ENCODE measurements around the gene KLRC4.
"Not testable (repeated sequence)": the region's sequence is repeated elsewhere in the genome, so short reads cannot be mapped to it uniquely, and the experiment has no call there.

KLRC4 gene

GRCh38 chr12:10389904-10390303 lies 19.7 kb downstream of the KLRC4 start, which contains the start of gene KLRK1:
KLRK1 (minus strand) TSS chr12:10390041; CDS start chr12:10388810, 1,231 bp downstream.
- no peak for TF ChIP-seq CTCF (IDR thresholded peaks at IDR 0.05; ENCODE audit: insufficient read depth, missing control alignments)
- DNase-seq (ENCODE audit: insufficient read length, low spot score) (no peak), FAIRE-seq (no peak)

- DNase-seq (ENCODE audit: insufficient read length, low spot score) = no peak
- no peak for FAIRE-seq
- TF ChIP-seq CTCF (IDR thresholded peaks at IDR 0.05; ENCODE audit: insufficient read depth, missing control alignments) = no peak
Observed at GRCh38 chr12:10388624-10389413, 20.7 kb downstream of the KLRC4 start.

GRCh38 chr12:10387498-10387897 lies 22.1 kb downstream of the KLRC4 start:
- not testable (repeated sequence) for DNase-seq (ENCODE audit: insufficient read length, low spot score)

GRCh38 chr12:10386857-10387256 lies 22.7 kb downstream of the KLRC4 start:
- DNase-seq (ENCODE audit: insufficient read length, low spot score) (no peak), FAIRE-seq (no peak)
- no peak for TF ChIP-seq CTCF (IDR thresholded peaks at IDR 0.05; ENCODE audit: insufficient read depth, missing control alignments)

More at GRCh38 chr12:10387498-10387897, 22.1 kb downstream of the KLRC4 start:
- not testable (repeated sequence) for FAIRE-seq

GRCh38 chr12:10385166-10385613 lies 24.4 kb downstream of the KLRC4 start:
- no peak for FAIRE-seq
- DNase-seq (ENCODE audit: insufficient read length, low spot score) = no peak
- TF ChIP-seq CTCF (IDR thresholded peaks at IDR 0.05; ENCODE audit: insufficient read depth, missing control alignments) = no peak

DNA sequence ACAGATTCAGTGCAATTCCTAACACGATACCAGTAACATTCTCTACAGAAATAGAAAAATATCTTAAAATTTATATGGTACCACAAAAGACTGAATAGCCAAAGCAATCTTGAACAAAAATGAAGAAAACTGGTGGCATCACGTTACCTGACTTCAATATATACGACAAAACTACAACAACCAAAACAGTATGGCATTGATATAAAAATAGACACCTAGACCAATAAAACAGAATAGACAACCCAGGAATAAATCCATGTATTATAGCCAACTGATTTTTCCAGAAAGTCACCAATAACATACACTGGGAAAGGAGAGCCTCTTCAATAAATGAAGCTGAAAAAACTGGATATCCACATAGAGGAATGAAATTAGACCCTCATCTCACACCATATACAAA lies 25.4 kb downstream of the KLRC4 start:
- no peak for FAIRE-seq
- TF ChIP-seq CTCF (IDR thresholded peaks at IDR 0.05; ENCODE audit: insufficient read depth, missing control alignments) = no peak
- no peak for DNase-seq (ENCODE audit: insufficient read length, low spot score)

DNA sequence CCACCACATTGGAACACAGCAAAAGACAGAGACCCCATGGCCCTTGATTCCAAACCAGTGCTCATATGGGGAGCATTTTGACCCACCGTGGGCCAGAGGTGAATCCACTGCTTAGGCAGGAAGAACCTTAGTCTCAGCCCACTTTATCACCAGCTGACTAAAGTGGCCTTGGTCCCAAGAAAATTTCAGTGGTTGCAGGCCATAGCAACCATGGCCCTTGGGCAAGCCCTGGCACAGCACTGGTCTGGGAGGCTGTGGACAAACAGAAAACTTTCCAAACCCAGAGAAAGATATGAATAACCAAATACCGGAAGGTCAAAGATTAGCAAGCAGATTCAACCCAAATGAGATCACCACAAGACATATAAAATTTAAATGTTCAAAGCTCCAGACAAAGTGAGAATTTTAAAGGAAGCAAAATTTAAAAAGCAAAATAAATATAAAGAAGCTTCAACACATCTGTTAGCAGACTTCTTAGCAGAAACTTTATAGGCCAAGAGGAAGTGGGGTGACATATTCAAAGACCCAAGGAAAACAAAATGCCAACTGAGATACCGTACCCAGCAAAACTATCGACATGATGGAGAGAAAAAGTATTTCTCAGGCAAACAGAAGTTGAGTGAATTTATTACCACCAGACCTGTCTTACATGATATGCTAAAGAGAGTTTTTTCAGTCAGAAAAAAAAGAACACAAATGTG lies 27.5 kb downstream of the KLRC4 start:
- TF ChIP-seq CTCF (IDR thresholded peaks at IDR 0.05; ENCODE audit: insufficient read depth, missing control alignments) = no peak
- DNase-seq (ENCODE audit: insufficient read length, low spot score) = no peak
- no peak for FAIRE-seq

- not testable (repeated sequence) for DNase-seq (ENCODE audit: insufficient read length, low spot score); FAIRE-seq
Observed at GRCh38 chr12:10378737-10379136, 30.8 kb downstream of the KLRC4 start.
